ENCODE data around the gene PHLDA3. TPM values are rescaled to one million over a fixed set of nuclear protein-coding genes. Genes with fewer than 3 reads are reported as not detected.

The PHLDA3 gene
- polyA plus RNA-seq, 2 of the 4 experiments (the other 2 are of a cell fraction): 40.5 to 91.1 TPM

DNA sequence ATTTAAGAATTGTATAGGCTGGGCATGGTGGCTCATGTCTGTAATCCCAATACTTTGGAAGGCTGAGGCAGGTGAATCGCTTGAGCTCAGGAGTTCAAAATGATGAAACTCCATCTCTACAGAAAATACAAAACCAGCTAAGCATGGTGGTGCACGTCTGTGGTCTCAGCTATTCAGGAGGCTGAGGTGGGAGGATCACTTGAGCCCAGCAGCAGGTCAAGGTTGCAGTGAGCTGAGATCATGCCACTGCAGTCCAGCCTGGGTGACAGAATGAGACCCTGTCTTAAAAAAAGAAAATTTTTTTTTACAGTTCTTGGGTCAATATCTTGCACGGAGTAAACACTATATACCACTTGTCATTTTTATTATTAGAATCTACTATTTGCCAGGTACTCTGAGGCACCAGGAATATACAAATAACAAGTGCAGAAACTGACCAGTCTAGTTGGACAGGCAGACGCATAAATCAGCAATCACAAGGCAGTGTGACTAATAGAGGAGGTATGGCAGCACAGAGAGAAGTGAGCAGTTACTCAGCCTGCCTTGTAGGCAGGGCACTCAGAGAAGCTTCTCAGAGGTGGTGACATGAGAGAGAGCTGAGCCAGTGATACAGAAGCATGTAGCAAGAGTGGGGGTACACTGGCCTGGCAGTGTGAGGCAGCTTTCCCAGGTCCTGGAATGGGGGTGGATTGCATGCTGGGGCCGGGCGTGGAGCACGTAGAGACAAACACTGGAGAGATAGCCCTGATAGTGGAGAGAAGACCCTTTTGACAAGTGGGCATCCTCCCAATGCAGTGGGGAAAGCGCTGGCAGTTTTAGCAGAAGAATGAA is 8.0 kb downstream of the PHLDA3 start (continued):
- TF ChIP-seq, protein P1, sequence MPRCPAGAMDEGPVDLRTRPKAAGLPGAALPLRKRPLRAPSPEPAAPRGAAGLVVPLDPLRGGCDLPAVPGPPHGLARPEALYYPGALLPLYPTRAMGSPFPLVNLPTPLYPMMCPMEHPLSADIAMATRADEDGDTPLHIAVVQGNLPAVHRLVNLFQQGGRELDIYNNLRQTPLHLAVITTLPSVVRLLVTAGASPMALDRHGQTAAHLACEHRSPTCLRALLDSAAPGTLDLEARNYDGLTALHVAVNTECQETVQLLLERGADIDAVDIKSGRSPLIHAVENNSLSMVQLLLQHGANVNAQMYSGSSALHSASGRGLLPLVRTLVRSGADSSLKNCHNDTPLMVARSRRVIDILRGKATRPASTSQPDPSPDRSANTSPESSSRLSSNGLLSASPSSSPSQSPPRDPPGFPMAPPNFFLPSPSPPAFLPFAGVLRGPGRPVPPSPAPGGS (IDR thresholded peaks at IDR 0.05): peak; percentile 70; the same call in 1 of the 3 replicates
- TF ChIP-seq MAZ (IDR thresholded peaks at IDR 0.05; ENCODE audit: borderline replicate concordance, low read depth, low read length) (no peak), ZSCAN20 (CRISPR knock-in tag; IDR thresholded peaks at IDR 0.05) (no peak), POLR2A (IDR thresholded peaks at IDR 0.05; ENCODE audit: low read length) (no peak), SREBF2 (IDR thresholded peaks at IDR 0.05) (no peak), E2F6 (IDR thresholded peaks at IDR 0.05; ENCODE audit: borderline replicate concordance, low read depth) (no peak), NPAS2 (CRISPR knock-in tag; IDR thresholded peaks at IDR 0.05; ENCODE audit: borderline replicate concordance) (no peak), ZC3H11A (IDR thresholded peaks at IDR 0.05) (no peak), MAFK (IDR thresholded peaks at IDR 0.05; ENCODE audit: partially characterized antibody) (no peak), USF2 (IDR thresholded peaks at IDR 0.05) (no peak), HES2 (IDR thresholded peaks at IDR 0.05) (no peak), CEBPB (IDR thresholded peaks at IDR 0.05) (peak; percentile 44 to 47; a peak in 1 of 4 replicates), TP53 (CRISPR knock-in tag; IDR thresholded peaks at IDR 0.05) (no peak), RCOR1 (IDR thresholded peaks at IDR 0.05; ENCODE audit: low read depth, low read length) (no peak), FOSB (CRISPR knock-in tag; IDR thresholded peaks at IDR 0.05) (no peak), ESRRA (IDR thresholded peaks at IDR 0.05; ENCODE audit: borderline replicate concordance, low read length) (no peak), CHD4 (IDR thresholded peaks at IDR 0.05; ENCODE audit: borderline replicate concordance) (no peak), NFE2L2 (conservative IDR thresholded peaks at IDR 0.05; ENCODE audit: low read length) (no peak), MAX (IDR thresholded peaks at IDR 0.05) (peak; percentile 73)
- TF ChIP-seq, protein P2, sequence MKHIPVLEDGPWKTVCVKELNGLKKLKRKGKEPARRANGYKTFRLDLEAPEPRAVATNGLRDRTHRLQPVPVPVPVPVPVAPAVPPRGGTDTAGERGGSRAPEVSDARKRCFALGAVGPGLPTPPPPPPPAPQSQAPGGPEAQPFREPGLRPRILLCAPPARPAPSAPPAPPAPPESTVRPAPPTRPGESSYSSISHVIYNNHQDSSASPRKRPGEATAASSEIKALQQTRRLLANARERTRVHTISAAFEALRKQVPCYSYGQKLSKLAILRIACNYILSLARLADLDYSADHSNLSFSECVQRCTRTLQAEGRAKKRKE (CRISPR knock-in tag; IDR thresholded peaks at IDR 0.05; ENCODE audit: low read depth): peak; percentile 62; the same call in 1 of the 2 replicates
- TF ChIP-seq, protein P3, sequence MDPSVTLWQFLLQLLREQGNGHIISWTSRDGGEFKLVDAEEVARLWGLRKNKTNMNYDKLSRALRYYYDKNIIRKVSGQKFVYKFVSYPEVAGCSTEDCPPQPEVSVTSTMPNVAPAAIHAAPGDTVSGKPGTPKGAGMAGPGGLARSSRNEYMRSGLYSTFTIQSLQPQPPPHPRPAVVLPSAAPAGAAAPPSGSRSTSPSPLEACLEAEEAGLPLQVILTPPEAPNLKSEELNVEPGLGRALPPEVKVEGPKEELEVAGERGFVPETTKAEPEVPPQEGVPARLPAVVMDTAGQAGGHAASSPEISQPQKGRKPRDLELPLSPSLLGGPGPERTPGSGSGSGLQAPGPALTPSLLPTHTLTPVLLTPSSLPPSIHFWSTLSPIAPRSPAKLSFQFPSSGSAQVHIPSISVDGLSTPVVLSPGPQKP (IDR thresholded peaks at IDR 0.05; ENCODE audit: low read depth, low read length): no peak
- TF ChIP-seq, protein P4, sequence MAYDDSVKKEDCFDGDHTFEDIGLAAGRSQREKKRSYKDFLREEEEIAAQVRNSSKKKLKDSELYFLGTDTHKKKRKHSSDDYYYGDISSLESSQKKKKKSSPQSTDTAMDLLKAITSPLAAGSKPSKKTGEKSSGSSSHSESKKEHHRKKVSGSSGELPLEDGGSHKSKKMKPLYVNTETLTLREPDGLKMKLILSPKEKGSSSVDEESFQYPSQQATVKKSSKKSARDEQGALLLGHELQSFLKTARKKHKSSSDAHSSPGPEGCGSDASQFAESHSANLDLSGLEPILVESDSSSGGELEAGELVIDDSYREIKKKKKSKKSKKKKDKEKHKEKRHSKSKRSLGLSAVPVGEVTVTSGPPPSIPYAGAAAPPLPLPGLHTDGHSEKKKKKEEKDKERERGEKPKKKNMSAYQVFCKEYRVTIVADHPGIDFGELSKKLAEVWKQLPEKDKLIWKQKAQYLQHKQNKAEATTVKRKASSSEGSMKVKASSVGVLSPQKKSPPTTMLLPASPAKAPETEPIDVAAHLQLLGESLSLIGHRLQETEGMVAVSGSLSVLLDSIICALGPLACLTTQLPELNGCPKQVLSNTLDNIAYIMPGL (CRISPR knock-in tag; IDR thresholded peaks at IDR 0.05; ENCODE audit: borderline replicate concordance): no peak

Data from A549 (cell line).